GM12878 (cell line): Measurements from ENCODE around the gene ZDHHC3. TPM values are rescaled to one million over a fixed set of nuclear protein-coding genes. Genes with fewer than 3 reads are reported as not detected.

Source experiments
- ATAC-seq: fragments of 200-7000 bp; cut with Tn5 transposase; 3 replicates; pipeline ENCODE4 v1.9.1; 2020; ENCODE audit warnings: mild to moderate bottlenecking, moderate library complexity
- BruUV-seq: library from RNA; stranded (reverse); fragments of 400-500 nt; replicated peaks from 2 replicates; lab custom pipeline; 2021; lab: Mats Ljungman, UMichigan
- CTCF ChIA-PET: fragments of 300-600 bp; sonication (Branson Sonifier 250); formaldehyde crosslinking; extraction: SDS; loops from one replicate; lab custom pipeline; 2021; ENCODE audit warnings: inconsistent platforms; lab: Yijun Ruan, JAX
- POLR2A ChIA-PET: fragments of 350-600 bp; formaldehyde crosslinking; extraction: SDS; loops from one replicate; lab custom pipeline; 2021; ENCODE audit warnings: inconsistent platforms; lab: Charles Lee
- RAD21 ChIA-PET: fragments of 300-600 bp; sonication (Branson Sonifier 250); formaldehyde crosslinking; loops from one replicate; lab custom pipeline; 2023; ENCODE audit warnings: antibody characterized with exemption; ENCODE audit not compliant: unreplicated experiment; lab: Charles Lee
- SMC1A ChIA-PET: fragments of 300-600 bp; sonication (Branson Sonifier 250); formaldehyde crosslinking; loops from one replicate; lab custom pipeline; 2023; ENCODE audit not compliant: unreplicated experiment, uncharacterized antibody; lab: Charles Lee
- DNase-seq: peaks from one replicate; pipeline ENCODE4 v3.0.0-alpha.2; 2011; ENCODE audit warnings: low read depth, low spot score
- FAIRE-seq: peaks from 3 replicates; lab custom pipeline; 2011; peaks lifted over from hg19 to GRCh38; lab: Jason Lieb, UNC
- H2AFZ ChIP-seq: 2 replicates; pipeline ENCODE4 v1.6.0; 2011; ENCODE audit warnings: low read depth, low read length, control low read depth; ENCODE audit not compliant: control insufficient read depth
- H3K27ac ChIP-seq: 2 replicates; pipeline ENCODE4 v1.5.1; 2011; ENCODE audit warnings: control low read depth; ENCODE audit not compliant: control insufficient read depth, insufficient read depth
- H3K27me3 ChIP-seq, 2 experiments: replicated peaks in 1 of 2; 2 replicates each; pipeline versions ENCODE4 v1.6.0 to v1.6.1; 2011; ENCODE audit warnings: low read length in 1 of 2; ENCODE audit not compliant: control insufficient read depth in 2 of 2, insufficient read depth in 2 of 2
- H3K36me3 ChIP-seq, 2 experiments: 2 replicates each; pipeline ENCODE4 v1.5.1; 2011; ENCODE audit warnings: low read length in 1 of 2; ENCODE audit not compliant: control insufficient read depth in 2 of 2, insufficient read depth in 2 of 2
- H3K4me1 ChIP-seq: 2 replicates; pipeline ENCODE4 v1.6.1; 2011; ENCODE audit warnings: mild to moderate bottlenecking, low read length, moderate library complexity, mixed read lengths; ENCODE audit not compliant: control insufficient read depth, insufficient read depth
- H3K4me2 ChIP-seq: 2 replicates; pipeline ENCODE4 v1.6.0; 2011; ENCODE audit warnings: control low read depth; ENCODE audit not compliant: control insufficient read depth, insufficient read depth
- H3K4me3 ChIP-seq: fragments of 200-600 bp; sonication (generic); 2 replicates; pipeline ENCODE4 v1.5.1; 2016
- H3K79me2 ChIP-seq: 2 replicates; pipeline ENCODE4 v1.6.0; 2011; ENCODE audit warnings: low read length; ENCODE audit not compliant: control insufficient read depth, insufficient read depth
- H3K9ac ChIP-seq: 2 replicates; pipeline ENCODE4 v1.8.0; 2011; ENCODE audit warnings: low read length, control low read depth, mixed read lengths; ENCODE audit not compliant: control insufficient read depth, insufficient read depth
- H3K9me3 ChIP-seq: replicated peaks from 3 replicates; pipeline ENCODE4 v1.5.1; 2011; ENCODE audit warnings: mild to moderate bottlenecking, low read length; ENCODE audit not compliant: control insufficient read depth, insufficient read depth
- H4K20me1 ChIP-seq: 2 replicates; pipeline ENCODE4 v1.6.0; 2011; ENCODE audit not compliant: control insufficient read depth, insufficient read depth
- HDGF ChIP-seq: fragments of 450-650 bp; IDR thresholded peaks from 2 replicates; pipeline ENCODE4 v1.6.1; 2016; ENCODE audit warnings: antibody characterized with exemption
- KLF5 ChIP-seq: fragments of 450-650 bp; IDR thresholded peaks from 2 replicates; pipeline ENCODE4 v1.6.1; 2014; ENCODE audit warnings: mild to moderate bottlenecking; ENCODE audit not compliant: partially characterized antibody
- MEF2B ChIP-seq: fragments of 450-650 bp; IDR thresholded peaks from 2 replicates; pipeline ENCODE4 v1.6.1; 2018; ENCODE audit warnings: mild to moderate bottlenecking, moderate library complexity; ENCODE audit not compliant: partially characterized antibody, poor library complexity, severe bottlenecking
- NR2C2 ChIP-seq: IDR thresholded peaks from 2 replicates; pipeline ENCODE4 v1.6.1; 2011; ENCODE audit warnings: borderline replicate concordance, low read depth; ENCODE audit not compliant: control insufficient read depth, insufficient read length
- POLR2A ChIP-seq: IDR thresholded peaks from 2 replicates; pipeline ENCODE4 v1.6.1; 2011; ENCODE audit warnings: low read depth, mild to moderate bottlenecking, low read length
- SP1 ChIP-seq: IDR thresholded peaks from one replicate; pipeline ENCODE4 v1.6.1; 2011; ENCODE audit warnings: low read depth, low read length
- SUPT20H ChIP-seq: IDR thresholded peaks from 2 replicates; pipeline ENCODE4 v1.6.1; 2011; ENCODE audit warnings: low read depth, mild to moderate bottlenecking, low read length, moderate library complexity, borderline replicate concordance; ENCODE audit not compliant: control insufficient read depth
- TCF12 ChIP-seq: IDR thresholded peaks from 2 replicates; pipeline ENCODE4 v1.6.1; 2011; ENCODE audit warnings: low read depth, mild to moderate bottlenecking, low read length
- WGBS: methylation state at CpG from one replicate; pipeline ENCODE4 v1.1.6; 2016; ENCODE audit warnings: low lambda C conversion rate; ENCODE audit not compliant: insufficient replicate concordance, insufficient coverage; ENCODE audit errors: missing lambda C conversion rate; 5-methylcytosine and 5-hydroxymethylcytosine counted together
- in situ Hi-C: fragments of 300-500 bp; cut with MboI; formaldehyde crosslinking; loops from 9 replicates; pipeline ENCODE4 v1.14.3; 2018; ENCODE audit warnings: mixed read lengths
- intact Hi-C: fragments of 100-400 bp; cut with micrococcal nuclease; formaldehyde crosslinking; loops from one replicate; pipeline ENCODE4 v1.14.2; 2022; ENCODE audit not compliant: unreplicated experiment
- polyA plus RNA-seq, 11 experiments: library from polyadenylated mRNA; depleted of rRNA in 4 of 11; unstranded in 6 of 11; stranded (reverse) in 5 of 11; fragments of >200 nt; fragmentation: Nextera tagmentation in 4 of 11; fragmentation: Illumina TruSeq in 1 of 11; extraction: Ambion mirVana in 4 of 11; extraction: Trizol in 1 of 11; gene quantifications; 1 replicate in 1 of 11; 2 replicates in 10 of 11; pipeline versions ENCODE4 v1.2.1 to v1.2.3, GENCODE V29; 2011 to 2016; ENCODE audit warnings: inconsistent platforms in 2 of 11, missing spikeins in 2 of 11, low read depth in 1 of 11
- total RNA-seq, 4 experiments: library from RNA; depleted of rRNA in 3 of 4; stranded (reverse); fragments of >200 nt in 3 of 4; fragmentation: Illumina TruSeq in 1 of 4; extraction: Trizol in 1 of 4; gene quantifications; 2 replicates each; pipeline versions ENCODE4 v1.2.1 to v1.2.3, GENCODE V29; 2013 to 2021
- TF ChIP-seq, protein P1 (sequence below): fragments of 450-650 bp; IDR thresholded peaks from 2 replicates; pipeline ENCODE4 v1.6.1; 2017; ENCODE audit warnings: mild to moderate bottlenecking
- TF ChIP-seq, protein P2 (sequence below), 3 experiments: IDR thresholded peaks in 2 of 3; conservative IDR thresholded peaks in 1 of 3; 2 replicates each; pipeline ENCODE4 v1.5.1; 2011; ENCODE audit warnings: low read depth in 3 of 3, low read length in 3 of 3, mild to moderate bottlenecking in 3 of 3, control low read depth in 2 of 3, moderate library complexity in 2 of 3, inconsistent platforms in 1 of 3, mixed read lengths in 1 of 3; ENCODE audit not compliant: control insufficient read depth in 2 of 3, insufficient read depth in 1 of 3; ENCODE audit errors: extremely low read depth in 1 of 3

ZDHHC3 gene
- total and polyA plus RNA-seq, 10 of the 15 experiments (the other 5 are each of a cell fraction or from before 2014, with no cell fraction given), result 6.8 to 79.1 (median 40.8) TPM

DNA sequence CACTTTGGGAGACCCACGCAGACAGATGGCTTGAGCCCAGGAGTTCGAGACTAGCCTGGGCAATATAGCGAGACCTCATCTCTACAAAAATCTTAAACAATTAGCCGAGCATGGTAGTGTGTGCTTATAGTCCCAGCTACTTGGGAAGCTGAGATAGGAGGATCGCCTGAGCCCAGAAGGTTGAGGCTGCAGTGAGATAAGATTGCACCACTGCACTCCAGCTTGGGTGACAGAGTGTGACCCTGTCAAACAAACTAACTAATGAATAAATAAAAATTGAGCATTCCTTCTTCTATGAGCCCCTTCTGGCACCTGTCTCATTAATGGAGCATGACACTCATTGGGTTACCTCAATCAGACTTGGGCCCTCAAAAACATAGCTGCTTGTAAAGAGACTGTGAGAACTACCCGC is 7.5 kb downstream of the ZDHHC3 start:
- Histone ChIP-seq H4K20me1 (no peaks in the 10 kb centered on the region), H3K4me2 (no peak overlapping the region), H3K4me3 (no peak overlapping the region), H2AFZ (no peak overlapping the region)
- no peak for FAIRE-seq
- RAD21 ChIA-PET, result interaction anchor here (1.4 kb wide), 1 partner anchor 12 kb away, joined by 3 read pairs; no protein-coding TSS in a partner anchor
- 99% methylated on average over 6 of the region's 6 CpGs for WGBS
- CTCF ChIA-PET, result no interaction called here
- no peak for TF ChIP-seq NR2C2
- no peak for TF ChIP-seq SP1
- TF ChIP-seq, protein P1, sequence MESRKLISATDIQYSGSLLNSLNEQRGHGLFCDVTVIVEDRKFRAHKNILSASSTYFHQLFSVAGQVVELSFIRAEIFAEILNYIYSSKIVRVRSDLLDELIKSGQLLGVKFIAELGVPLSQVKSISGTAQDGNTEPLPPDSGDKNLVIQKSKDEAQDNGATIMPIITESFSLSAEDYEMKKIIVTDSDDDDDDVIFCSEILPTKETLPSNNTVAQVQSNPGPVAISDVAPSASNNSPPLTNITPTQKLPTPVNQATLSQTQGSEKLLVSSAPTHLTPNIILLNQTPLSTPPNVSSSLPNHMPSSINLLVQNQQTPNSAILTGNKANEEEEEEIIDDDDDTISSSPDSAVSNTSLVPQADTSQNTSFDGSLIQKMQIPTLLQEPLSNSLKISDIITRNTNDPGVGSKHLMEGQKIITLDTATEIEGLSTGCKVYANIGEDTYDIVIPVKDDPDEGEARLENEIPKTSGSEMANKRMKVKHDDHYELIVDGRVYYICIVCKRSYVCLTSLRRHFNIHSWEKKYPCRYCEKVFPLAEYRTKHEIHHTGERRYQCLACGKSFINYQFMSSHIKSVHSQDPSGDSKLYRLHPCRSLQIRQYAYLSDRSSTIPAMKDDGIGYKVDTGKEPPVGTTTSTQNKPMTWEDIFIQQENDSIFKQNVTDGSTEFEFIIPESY, result no peak
- no peak for TF ChIP-seq KLF5
- TF ChIP-seq HDGF, result no peak
- no peak for TF ChIP-seq POLR2A
- TF ChIP-seq SUPT20H, result no peak
- TF ChIP-seq, protein P2, sequence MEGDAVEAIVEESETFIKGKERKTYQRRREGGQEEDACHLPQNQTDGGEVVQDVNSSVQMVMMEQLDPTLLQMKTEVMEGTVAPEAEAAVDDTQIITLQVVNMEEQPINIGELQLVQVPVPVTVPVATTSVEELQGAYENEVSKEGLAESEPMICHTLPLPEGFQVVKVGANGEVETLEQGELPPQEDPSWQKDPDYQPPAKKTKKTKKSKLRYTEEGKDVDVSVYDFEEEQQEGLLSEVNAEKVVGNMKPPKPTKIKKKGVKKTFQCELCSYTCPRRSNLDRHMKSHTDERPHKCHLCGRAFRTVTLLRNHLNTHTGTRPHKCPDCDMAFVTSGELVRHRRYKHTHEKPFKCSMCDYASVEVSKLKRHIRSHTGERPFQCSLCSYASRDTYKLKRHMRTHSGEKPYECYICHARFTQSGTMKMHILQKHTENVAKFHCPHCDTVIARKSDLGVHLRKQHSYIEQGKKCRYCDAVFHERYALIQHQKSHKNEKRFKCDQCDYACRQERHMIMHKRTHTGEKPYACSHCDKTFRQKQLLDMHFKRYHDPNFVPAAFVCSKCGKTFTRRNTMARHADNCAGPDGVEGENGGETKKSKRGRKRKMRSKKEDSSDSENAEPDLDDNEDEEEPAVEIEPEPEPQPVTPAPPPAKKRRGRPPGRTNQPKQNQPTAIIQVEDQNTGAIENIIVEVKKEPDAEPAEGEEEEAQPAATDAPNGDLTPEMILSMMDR (IDR thresholded peaks at IDR 0.05 in 2 of 3, conservative IDR thresholded peaks at IDR 0.05 in 1 of 3; ENCODE audit: control insufficient read depth in 2 of 3, extremely low read depth in 1 of 3, insufficient read depth in 1 of 3, low read depth in 3 of 3, low read length in 3 of 3), result no peak
- no peak for TF ChIP-seq MEF2B
- TF ChIP-seq TCF12, result no peak
- TF ChIP-seq, all 136 proteins: peak for 0
- peaks cover 16% of the 10 kb centered on the region for H3K4me1 ChIP-seq
- POLR2A ChIA-PET, result interaction anchor here (1.7 kb wide), 1 partner anchor 14 kb away, joined by 4 read pairs; no protein-coding TSS in a partner anchor
- H3K9ac ChIP-seq, result no peak overlapping the region
- intact Hi-C loops, result no loop called here
- no peaks in the 10 kb centered on the region for H3K27me3 ChIP-seq
- H3K36me3 ChIP-seq, result no peaks in the 10 kb centered on the region
- in situ Hi-C loops, result no loop called here
- peaks cover 8% of the 10 kb centered on the region for H3K79me2 ChIP-seq
- no peaks in the 10 kb centered on the region for H3K9me3 ChIP-seq
- no TSS peak for BruUV-seq
- DNase-seq (no peak), ATAC-seq (no peak)
- no peak overlapping the region for H3K27ac ChIP-seq
- SMC1A ChIA-PET, result interaction anchor here (1.1 to 2.6 kb wide), 2 partner anchors 7 to 14 kb away, joined by 4 to 13 read pairs; partner anchors contain the start of genes EXOSC7 and ZDHHC3
